GM12892 (cell line): ENCODE data around the gene IFITM10.

Experiments used
- POLR2A ChIP-seq: IDR thresholded peaks from 2 replicates; pipeline ENCODE4 v1.6.1; 2011; ENCODE audit warnings: low read depth, low read length, control low read depth
- POLR2AphosphoS5 ChIP-seq: IDR thresholded peaks from 2 replicates; pipeline ENCODE4 v1.6.1; 2011; ENCODE audit warnings: low read depth, low read length, control low read depth

DNA sequence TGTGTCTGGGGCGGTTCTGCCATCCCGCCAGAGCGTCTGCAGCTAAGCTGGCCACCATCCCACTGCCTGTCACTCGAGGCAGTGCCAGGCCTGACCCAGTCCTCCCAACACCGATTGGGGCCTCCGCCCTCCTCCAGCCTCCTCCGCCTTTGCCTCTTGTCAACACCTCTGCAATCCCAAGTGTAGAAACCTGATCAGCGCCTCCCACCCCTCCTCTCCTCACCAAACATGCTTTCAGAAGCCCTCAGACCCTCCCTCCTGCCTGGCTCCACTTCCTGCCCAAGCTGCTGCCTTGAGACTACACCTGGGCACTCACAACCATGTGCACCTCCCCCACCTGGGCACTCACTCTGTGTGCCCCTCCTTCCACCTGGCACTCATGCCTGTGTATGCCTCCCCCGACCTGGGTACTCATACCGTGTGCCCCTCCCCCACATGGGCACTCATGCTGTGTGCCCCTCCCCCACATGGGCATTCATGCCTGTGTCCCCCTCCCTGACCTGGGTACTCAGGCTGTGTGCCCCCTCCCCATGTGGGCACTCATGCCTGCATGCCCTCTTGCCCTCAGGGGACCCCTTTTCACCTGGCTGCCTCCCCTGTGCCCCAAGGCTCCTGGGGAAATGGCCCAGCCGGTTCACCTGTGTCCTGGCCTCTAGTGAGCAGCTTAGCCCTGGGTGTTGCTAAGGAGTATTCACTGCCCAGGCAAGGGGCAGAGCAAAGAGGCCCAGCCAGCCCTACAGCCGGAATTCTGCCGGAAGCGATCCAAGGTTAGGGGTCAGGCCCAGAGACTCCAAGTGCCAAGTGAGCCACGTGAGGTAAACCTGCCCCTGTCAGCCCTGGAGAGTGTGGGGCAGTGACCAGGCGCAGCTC, 5.5 kb upstream of the IFITM10 start:
- TF ChIP-seq POLR2AphosphoS5 (no peak), POLR2A (no peak)
